Nephron progenitor cell (in vitro differentiated cells): ENCODE results near the gene TTLL1.

Experiments
- DNase-seq: peaks from one replicate; pipeline ENCODE4 v3.0.0; 2021
- H3K27ac Mint-ChIP-seq: 2 replicates; pipeline ENCODE4 v1.8.0; 2021; ENCODE audit warnings: mild to moderate bottlenecking, moderate library complexity, mixed read lengths
- H3K27me3 Mint-ChIP-seq: 2 replicates; pipeline ENCODE4 v1.8.0; 2021; ENCODE audit warnings: mild to moderate bottlenecking, low read depth, mixed read lengths; ENCODE audit not compliant: poor library complexity
- H3K36me3 Mint-ChIP-seq: 2 replicates; pipeline ENCODE4 v1.8.0; 2021; ENCODE audit warnings: low read depth, mixed read lengths
- H3K4me1 Mint-ChIP-seq: 2 replicates; pipeline ENCODE4 v1.8.0; 2021; ENCODE audit warnings: mixed read lengths
- H3K4me3 Mint-ChIP-seq: 2 replicates; pipeline ENCODE4 v1.8.0; 2021; ENCODE audit warnings: mild to moderate bottlenecking, moderate library complexity, mixed read lengths
- H3K9me3 Mint-ChIP-seq: 2 replicates; pipeline ENCODE4 v1.8.0; 2021; ENCODE audit warnings: mild to moderate bottlenecking, moderate library complexity, mixed read lengths
- TF ChIP-seq, protein P1 (sequence below): fragments of 200-600 bp; sonication (generic); IDR thresholded peaks from 2 replicates; pipeline ENCODE4 v1.5.0; 2021; ENCODE audit warnings: antibody characterized with exemption

The TTLL1 gene

DNA sequence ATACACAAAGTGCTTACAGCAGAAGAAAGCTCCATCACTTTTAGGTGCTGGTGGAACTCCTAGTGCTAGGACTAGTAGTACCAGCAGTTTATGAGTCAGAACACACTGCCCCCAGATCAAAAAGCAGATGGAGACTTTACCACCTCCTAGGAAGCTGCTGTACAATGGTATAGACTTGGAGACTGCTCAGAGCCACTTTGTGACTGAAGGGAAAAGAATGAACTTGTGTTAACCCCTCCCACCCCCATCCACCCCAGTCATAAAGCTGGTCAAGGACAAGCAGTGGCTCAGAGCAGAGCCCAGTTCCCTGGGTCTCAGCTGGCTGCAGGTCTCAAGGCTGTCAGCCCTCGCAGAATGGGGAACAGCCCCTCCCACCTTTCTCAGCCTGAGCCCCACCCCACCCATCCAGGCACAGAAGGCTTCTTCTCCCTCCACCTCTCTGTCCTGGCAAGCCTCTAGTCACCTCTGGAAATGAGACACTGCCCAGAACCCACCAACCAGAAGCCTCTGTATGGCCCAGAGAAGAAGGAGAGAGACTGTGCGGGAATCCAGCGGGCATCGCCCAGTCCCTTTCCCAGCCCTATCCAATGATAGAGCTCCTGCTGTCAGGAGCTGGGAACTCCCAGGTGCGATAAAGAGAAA lies 98.1 kb downstream of the TTLL1 start:
- no peak for DNase-seq
- TF ChIP-seq, protein P1, sequence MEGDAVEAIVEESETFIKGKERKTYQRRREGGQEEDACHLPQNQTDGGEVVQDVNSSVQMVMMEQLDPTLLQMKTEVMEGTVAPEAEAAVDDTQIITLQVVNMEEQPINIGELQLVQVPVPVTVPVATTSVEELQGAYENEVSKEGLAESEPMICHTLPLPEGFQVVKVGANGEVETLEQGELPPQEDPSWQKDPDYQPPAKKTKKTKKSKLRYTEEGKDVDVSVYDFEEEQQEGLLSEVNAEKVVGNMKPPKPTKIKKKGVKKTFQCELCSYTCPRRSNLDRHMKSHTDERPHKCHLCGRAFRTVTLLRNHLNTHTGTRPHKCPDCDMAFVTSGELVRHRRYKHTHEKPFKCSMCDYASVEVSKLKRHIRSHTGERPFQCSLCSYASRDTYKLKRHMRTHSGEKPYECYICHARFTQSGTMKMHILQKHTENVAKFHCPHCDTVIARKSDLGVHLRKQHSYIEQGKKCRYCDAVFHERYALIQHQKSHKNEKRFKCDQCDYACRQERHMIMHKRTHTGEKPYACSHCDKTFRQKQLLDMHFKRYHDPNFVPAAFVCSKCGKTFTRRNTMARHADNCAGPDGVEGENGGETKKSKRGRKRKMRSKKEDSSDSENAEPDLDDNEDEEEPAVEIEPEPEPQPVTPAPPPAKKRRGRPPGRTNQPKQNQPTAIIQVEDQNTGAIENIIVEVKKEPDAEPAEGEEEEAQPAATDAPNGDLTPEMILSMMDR, result no peak
- peaks cover 55% of the 10 kb centered on the region for H3K4me1 Mint-ChIP-seq
- H3K27ac Mint-ChIP-seq, result peak overlapping the region; percentile 77
- peaks cover 26% of the 10 kb centered on the region for H3K36me3 Mint-ChIP-seq
- no peak overlapping the region for H3K4me3 Mint-ChIP-seq
- H3K27me3 Mint-ChIP-seq, result no peaks in the 10 kb centered on the region
- peaks cover 8% of the 10 kb centered on the region for H3K9me3 Mint-ChIP-seq

DNA sequence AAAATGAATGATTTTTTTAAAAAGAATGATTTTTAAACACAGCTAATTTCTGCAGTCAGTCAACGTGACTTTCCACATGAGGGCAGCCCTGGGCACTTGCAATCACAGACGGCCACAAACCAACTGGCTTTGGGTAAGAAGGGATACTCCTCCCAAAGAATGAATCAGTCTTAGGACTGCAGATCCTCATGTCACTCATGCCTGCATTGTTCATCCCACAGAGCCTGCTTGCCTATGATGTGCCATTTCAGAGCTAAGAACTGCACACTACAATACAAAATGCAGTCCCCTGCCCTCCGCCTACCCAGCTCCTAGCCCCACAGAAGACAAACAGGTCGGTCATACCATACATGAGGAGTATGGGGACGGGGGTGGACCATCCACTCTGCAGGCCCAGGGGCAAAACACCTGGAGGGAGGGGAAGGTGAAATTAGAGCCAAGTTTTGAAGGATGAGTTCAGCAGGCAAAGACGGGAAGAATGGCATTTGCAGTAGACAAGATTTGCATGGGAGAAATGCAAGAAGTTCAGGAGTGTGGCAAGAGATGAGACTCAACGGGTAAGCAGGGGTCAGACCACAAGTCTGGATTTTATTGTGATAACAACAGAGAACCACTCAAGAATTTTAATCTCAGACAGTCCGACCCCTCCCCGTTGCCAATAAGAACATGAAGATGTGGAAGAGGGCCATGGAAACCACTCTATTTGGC lies 98.9 kb downstream of the TTLL1 start:
- TF ChIP-seq, protein P1, result no peak
- Mint-ChIP-seq H3K27me3 (no peaks in the 10 kb centered on the region), H3K9me3 (peaks cover 8% of the 10 kb centered on the region), H3K27ac (peak overlapping the region; percentile 30), H3K4me3 (no peak overlapping the region), H3K4me1 (peaks cover 58% of the 10 kb centered on the region), H3K36me3 (peaks cover 26% of the 10 kb centered on the region)
- DNase-seq, result no peak
